HCT116 (cell line): Measurements from ENCODE around the gene SLC9A9. TPM values are rescaled to one million over a fixed set of nuclear protein-coding genes. Genes with fewer than 3 reads are reported as not detected.

Experiments
- ATAC-seq: fragments of 200-7000 bp; cut with Tn5 transposase; 2 replicates; pipeline ENCODE4 v1.9.1; 2020; ENCODE audit warnings: mild to moderate bottlenecking, moderate library complexity
- BruUV-seq: library from RNA; stranded (reverse); fragments of 400-500 nt; replicated peaks from 2 replicates; lab custom pipeline; 2021; lab: Mats Ljungman, UMichigan
- CTCF ChIA-PET: fragments of 300-600 bp; sonication (Branson Sonifier 250); formaldehyde crosslinking; loops from one replicate; lab custom pipeline; 2021; ENCODE audit warnings: antibody characterized with exemption; lab: Charles Lee
- POLR2A ChIA-PET: fragments of 300-600, 350-600 bp; sonication (Branson Sonifier 250); formaldehyde crosslinking; loops from one replicate; lab custom pipeline; 2021; ENCODE audit warnings: antibody characterized with exemption; lab: Charles Lee
- RAD21 ChIA-PET, 2 experiments: fragments of 300-600 bp; sonication (Branson Sonifier 250); formaldehyde crosslinking; loops; one replicate each; lab custom pipeline; 2023; ENCODE audit warnings: low total read pairs in 2 of 2; ENCODE audit not compliant: uncharacterized antibody in 2 of 2, unreplicated experiment in 2 of 2, low non-redundant PET in 1 of 2; lab: Charles Lee
- DNase-seq: peaks from one replicate; pipeline ENCODE4 v3.0.0-alpha.2; 2010; ENCODE audit warnings: low read depth, low spot score
- H2AFZ ChIP-seq: fragments of 200-600 bp; shearing (Covaris generic), sonication (generic); 2 replicates; pipeline ENCODE4 v1.6.1; 2017; ENCODE audit warnings: low read depth, mixed run types, mixed read lengths, antibody characterized with exemption, low read length; ENCODE audit not compliant: poor library complexity, severe bottlenecking
- H3K27ac ChIP-seq: 2 replicates; pipeline ENCODE4 v1.5.1; 2012; ENCODE audit warnings: low read depth, low read length
- H3K27me3 ChIP-seq: fragments of 200-600 bp; sonication (generic); 2 replicates; pipeline ENCODE4 v1.6.1; 2016; ENCODE audit warnings: mixed run types, low read length, mixed read lengths; ENCODE audit not compliant: insufficient read depth
- H3K36me3 ChIP-seq, 2 experiments: fragments of 200-500 bp in 1 of 2; fragments of 200-600 bp in 1 of 2; sonication (Bioruptor generic) in 1 of 2; sonication (generic) in 1 of 2; 2 replicates each; pipeline versions ENCODE4 v1.5.1 to v1.6.1; 2014 to 2016; ENCODE audit warnings: low read length in 2 of 2, inconsistent platforms in 1 of 2, mixed read lengths in 1 of 2, mixed run types in 1 of 2; ENCODE audit not compliant: insufficient read depth in 2 of 2, control insufficient read depth in 1 of 2
- H3K4me1 ChIP-seq, 2 experiments: fragments of 200-600 bp in 1 of 2; sonication (generic) in 1 of 2; 2 replicates each; pipeline versions ENCODE4 v1.5.1 to v1.6.1; 2012 to 2017; ENCODE audit warnings: low read length in 2 of 2, inconsistent platforms in 1 of 2, mild to moderate bottlenecking in 1 of 2, mixed read lengths in 1 of 2, mixed run types in 1 of 2, moderate library complexity in 1 of 2; ENCODE audit not compliant: insufficient read depth in 2 of 2, control insufficient read depth in 1 of 2
- H3K4me2 ChIP-seq: fragments of 200-600 bp; sonication (generic); 2 replicates; pipeline ENCODE4 v1.6.1; 2017; ENCODE audit warnings: mixed run types, low read length, mixed read lengths
- H3K4me3 ChIP-seq, 2 experiments: fragments of 200-600 bp in 1 of 2; sonication (generic) in 1 of 2; replicated peaks in 1 of 2; 2 replicates each; pipeline ENCODE4 v1.5.1; 2011 to 2016; ENCODE audit warnings: low read length in 2 of 2, control low read depth in 1 of 2, low read depth in 1 of 2, mild to moderate bottlenecking in 1 of 2, mixed read lengths in 1 of 2, mixed run types in 1 of 2
- H3K79me2 ChIP-seq: fragments of 200-600 bp; sonication (generic); 2 replicates; pipeline ENCODE4 v1.6.1; 2017; ENCODE audit warnings: mild to moderate bottlenecking, mixed run types, low read length, moderate library complexity, mixed read lengths; ENCODE audit not compliant: insufficient read depth
- H3K9ac ChIP-seq: fragments of 200-600 bp; sonication (generic); 2 replicates; pipeline ENCODE4 v1.6.1; 2016; ENCODE audit warnings: low read length, mixed read lengths
- H3K9me2 ChIP-seq: fragments of 200-600 bp; sonication (generic), shearing (Covaris generic); 2 replicates; pipeline ENCODE4 v1.6.1; 2017; ENCODE audit warnings: mixed run types, mild to moderate bottlenecking, moderate library complexity; ENCODE audit not compliant: insufficient read depth
- H3K9me3 ChIP-seq, 2 experiments: fragments of 200-500 bp in 1 of 2; fragments of 200-600 bp in 1 of 2; sonication (Bioruptor generic) in 1 of 2; sonication (generic) in 1 of 2; 2 replicates each; pipeline ENCODE4 v1.6.1; 2014 to 2017; ENCODE audit warnings: low read length in 2 of 2, mixed read lengths in 2 of 2, inconsistent platforms in 1 of 2, low read depth in 1 of 2, mild to moderate bottlenecking in 1 of 2, mixed run types in 1 of 2, moderate library complexity in 1 of 2; ENCODE audit not compliant: control insufficient read depth in 1 of 2, insufficient read depth in 1 of 2
- H4K20me1 ChIP-seq: fragments of 200-600 bp; sonication (generic), shearing (Covaris generic); 2 replicates; pipeline ENCODE4 v1.6.1; 2017; ENCODE audit warnings: mixed run types, mild to moderate bottlenecking, moderate library complexity; ENCODE audit not compliant: insufficient read depth
- ATF3 ChIP-seq: IDR thresholded peaks from 2 replicates; pipeline ENCODE4 v1.6.1; 2012
- ELF1 ChIP-seq: IDR thresholded peaks from 2 replicates; pipeline ENCODE4 v1.6.1; 2012; ENCODE audit warnings: low read depth, borderline replicate concordance
- EZH2 ChIP-seq: fragments of 200-600 bp; sonication (generic); IDR thresholded peaks from 2 replicates; pipeline ENCODE4 v1.6.1; 2017; ENCODE audit warnings: antibody characterized with exemption, mixed run types
- EZH2phosphoT487 ChIP-seq: fragments of 200-600 bp; IDR thresholded peaks from 2 replicates; pipeline ENCODE4 v1.6.1; 2018; ENCODE audit warnings: antibody characterized with exemption, borderline replicate concordance
- POLR2A ChIP-seq: IDR thresholded peaks from 2 replicates; pipeline ENCODE4 v1.7.0; 2011; ENCODE audit warnings: borderline replicate concordance; ENCODE audit not compliant: insufficient read depth, insufficient read length; ENCODE audit errors: extremely low read depth
- TCF7L2 ChIP-seq: IDR thresholded peaks from 2 replicates; pipeline ENCODE4 v1.7.0; 2011; ENCODE audit warnings: borderline replicate concordance, inconsistent platforms; ENCODE audit not compliant: insufficient read depth, insufficient read length; ENCODE audit errors: extremely low read depth
- intact Hi-C: fragments of 100-400 bp; cut with micrococcal nuclease; formaldehyde crosslinking; loops from 2 replicates; pipeline ENCODE4 v1.10.0; 2022
- total RNA-seq: library from RNA; stranded (reverse); gene quantifications from one replicate; pipeline ENCODE4 v1.2.1, GENCODE V29; 2021; ENCODE audit not compliant: unreplicated experiment
- TF ChIP-seq, protein P1 (sequence below), 3 experiments: fragments of 200-600 bp in 1 of 3; sonication (generic) in 1 of 3; IDR thresholded peaks in 2 of 3; conservative IDR thresholded peaks in 1 of 3; 2 replicates each; pipeline ENCODE4 v1.5.1; 2012 to 2017; ENCODE audit warnings: low read depth in 2 of 3, low read length in 2 of 3, antibody characterized with exemption in 1 of 3, borderline replicate concordance in 1 of 3, control low read depth in 1 of 3, mild to moderate bottlenecking in 1 of 3, mixed read lengths in 1 of 3, mixed run types in 1 of 3, moderate library complexity in 1 of 3; ENCODE audit not compliant: insufficient read depth in 1 of 3

The SLC9A9 gene
- total RNA-seq, 1 experiment from 2014 or later, result 0.20 TPM

- ChIA-PET CTCF (no interaction called here), RAD21 (no interaction called here), POLR2A (no interaction called here)
- H4K20me1 ChIP-seq, result no peaks in the 10 kb centered on the region
- H2AFZ ChIP-seq, result no peak overlapping the region
- no peaks in the 10 kb centered on the region for H3K9me3 ChIP-seq
- no peak overlapping the region for H3K27ac ChIP-seq
- TF ChIP-seq TCF7L2 (no peak), EZH2 (no peak), EZH2phosphoT487 (no peak)
- H3K36me3 ChIP-seq, result no peaks in the 10 kb centered on the region
- H3K9ac ChIP-seq, result no peak overlapping the region
- H3K9me2 ChIP-seq, result no peaks in the 10 kb centered on the region
- DNase-seq (no peak), ATAC-seq (no peak)
- intact Hi-C loops, result no loop called here
- no peaks in the 10 kb centered on the region for H3K27me3 ChIP-seq
- H3K4me3 ChIP-seq, result no peak overlapping the region
- H3K79me2 ChIP-seq, result no peaks in the 10 kb centered on the region
- H3K4me1 ChIP-seq, result no peaks in the 10 kb centered on the region
- no peak overlapping the region for H3K4me2 ChIP-seq
- no TSS peak for BruUV-seq
Measured at GRCh38 chr3:143476965-143477640, 371.2 kb downstream of the SLC9A9 start.

- Histone ChIP-seq H4K20me1 (no peaks in the 10 kb centered on the region), H3K4me3 (no peak overlapping the region), H3K9me2 (no peaks in the 10 kb centered on the region), H3K4me2 (no peak overlapping the region), H3K4me1 (no peaks in the 10 kb centered on the region), H2AFZ (no peak overlapping the region), H3K9ac (no peak overlapping the region), H3K27me3 (no peaks in the 10 kb centered on the region), H3K79me2 (no peaks in the 10 kb centered on the region), H3K9me3 (no peaks in the 10 kb centered on the region), H3K36me3 (no peaks in the 10 kb centered on the region), H3K27ac (no peak overlapping the region)
- CTCF ChIA-PET, result no interaction called here
- BruUV-seq, result no TSS peak
- POLR2A ChIA-PET, result no interaction called here
- TF ChIP-seq ELF1, result no peak
- TF ChIP-seq ATF3, result no peak
- TF ChIP-seq, protein P1, sequence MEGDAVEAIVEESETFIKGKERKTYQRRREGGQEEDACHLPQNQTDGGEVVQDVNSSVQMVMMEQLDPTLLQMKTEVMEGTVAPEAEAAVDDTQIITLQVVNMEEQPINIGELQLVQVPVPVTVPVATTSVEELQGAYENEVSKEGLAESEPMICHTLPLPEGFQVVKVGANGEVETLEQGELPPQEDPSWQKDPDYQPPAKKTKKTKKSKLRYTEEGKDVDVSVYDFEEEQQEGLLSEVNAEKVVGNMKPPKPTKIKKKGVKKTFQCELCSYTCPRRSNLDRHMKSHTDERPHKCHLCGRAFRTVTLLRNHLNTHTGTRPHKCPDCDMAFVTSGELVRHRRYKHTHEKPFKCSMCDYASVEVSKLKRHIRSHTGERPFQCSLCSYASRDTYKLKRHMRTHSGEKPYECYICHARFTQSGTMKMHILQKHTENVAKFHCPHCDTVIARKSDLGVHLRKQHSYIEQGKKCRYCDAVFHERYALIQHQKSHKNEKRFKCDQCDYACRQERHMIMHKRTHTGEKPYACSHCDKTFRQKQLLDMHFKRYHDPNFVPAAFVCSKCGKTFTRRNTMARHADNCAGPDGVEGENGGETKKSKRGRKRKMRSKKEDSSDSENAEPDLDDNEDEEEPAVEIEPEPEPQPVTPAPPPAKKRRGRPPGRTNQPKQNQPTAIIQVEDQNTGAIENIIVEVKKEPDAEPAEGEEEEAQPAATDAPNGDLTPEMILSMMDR (IDR thresholded peaks at IDR 0.05 in 2 of 3, conservative IDR thresholded peaks at IDR 0.05 in 1 of 3; ENCODE audit: borderline replicate concordance in 1 of 3, insufficient read depth in 1 of 3, low read depth in 2 of 3, low read length in 2 of 3), result no peak
- no peak for TF ChIP-seq POLR2A
- ATAC-seq, result no peak
- no peak for DNase-seq
- RAD21 ChIA-PET, result no interaction called here
- intact Hi-C loops, result no loop called here
Measured at GRCh38 chr3:143475981-143476380, 372.3 kb downstream of the SLC9A9 start.
